22Rv1 (cell line): ENCODE measurements around the gene CELF4.

Experiments used
- H3K27ac ChIP-seq: fragments of 450-650 bp; 2 replicates; pipeline ENCODE4 v1.5.1; 2017
- ZFX ChIP-seq: fragments of 450-650 bp; IDR thresholded peaks from 2 replicates; pipeline ENCODE4 v1.6.1; 2017; ENCODE audit warnings: antibody characterized with exemption, borderline replicate concordance
- TF ChIP-seq, protein P1 (sequence below): fragments of 450-650 bp; IDR thresholded peaks from 2 replicates; pipeline ENCODE4 v1.5.1; 2017; ENCODE audit warnings: mild to moderate bottlenecking

The CELF4 gene

DNA sequence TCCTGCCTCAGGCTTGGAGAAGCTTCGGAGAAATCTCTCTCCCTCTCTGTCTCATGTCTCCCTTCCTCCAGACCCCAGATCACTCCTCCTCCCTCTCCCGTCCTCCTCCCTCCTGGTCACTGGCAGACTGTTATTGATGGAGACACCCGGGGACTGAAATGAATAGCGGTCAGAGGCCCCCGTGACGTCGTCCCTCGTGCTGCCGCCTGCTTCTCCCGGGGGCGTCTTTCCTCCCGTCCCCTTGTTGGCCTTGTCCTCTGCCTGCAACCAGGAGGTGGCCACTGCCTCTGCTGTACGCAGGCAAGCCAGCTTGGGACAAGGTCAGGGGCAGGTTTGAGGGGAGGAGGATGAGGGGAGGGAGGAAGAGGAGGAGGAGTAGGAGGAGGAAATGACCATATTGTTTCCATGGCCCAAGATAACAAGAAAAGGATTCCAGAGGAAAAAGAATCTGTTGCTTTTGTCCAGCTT lies 78.2 kb downstream of the CELF4 start:
- no peak for TF ChIP-seq ZFX
- TF ChIP-seq, protein P1, sequence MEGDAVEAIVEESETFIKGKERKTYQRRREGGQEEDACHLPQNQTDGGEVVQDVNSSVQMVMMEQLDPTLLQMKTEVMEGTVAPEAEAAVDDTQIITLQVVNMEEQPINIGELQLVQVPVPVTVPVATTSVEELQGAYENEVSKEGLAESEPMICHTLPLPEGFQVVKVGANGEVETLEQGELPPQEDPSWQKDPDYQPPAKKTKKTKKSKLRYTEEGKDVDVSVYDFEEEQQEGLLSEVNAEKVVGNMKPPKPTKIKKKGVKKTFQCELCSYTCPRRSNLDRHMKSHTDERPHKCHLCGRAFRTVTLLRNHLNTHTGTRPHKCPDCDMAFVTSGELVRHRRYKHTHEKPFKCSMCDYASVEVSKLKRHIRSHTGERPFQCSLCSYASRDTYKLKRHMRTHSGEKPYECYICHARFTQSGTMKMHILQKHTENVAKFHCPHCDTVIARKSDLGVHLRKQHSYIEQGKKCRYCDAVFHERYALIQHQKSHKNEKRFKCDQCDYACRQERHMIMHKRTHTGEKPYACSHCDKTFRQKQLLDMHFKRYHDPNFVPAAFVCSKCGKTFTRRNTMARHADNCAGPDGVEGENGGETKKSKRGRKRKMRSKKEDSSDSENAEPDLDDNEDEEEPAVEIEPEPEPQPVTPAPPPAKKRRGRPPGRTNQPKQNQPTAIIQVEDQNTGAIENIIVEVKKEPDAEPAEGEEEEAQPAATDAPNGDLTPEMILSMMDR = no peak

DNA sequence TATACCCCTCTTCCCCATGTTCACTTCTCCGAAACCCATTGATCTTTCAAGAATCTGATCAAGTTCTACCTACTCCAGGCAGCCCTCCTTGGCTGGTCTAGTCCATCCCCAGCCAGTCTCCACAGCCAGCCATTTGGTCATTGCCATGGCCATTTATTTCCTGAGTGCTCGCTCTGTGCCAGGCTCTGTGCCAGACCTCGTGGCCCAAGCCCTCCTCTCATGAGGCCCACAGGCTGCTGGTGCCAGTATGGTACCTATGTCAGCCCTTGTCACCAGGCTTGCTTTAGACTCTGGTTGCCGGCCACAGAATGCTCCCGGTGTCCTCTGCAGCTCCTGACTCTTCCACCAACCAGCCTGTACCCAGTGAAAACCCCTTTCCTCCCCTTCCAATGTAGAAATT lies 78.8 kb downstream of the CELF4 start:
- H3K27ac ChIP-seq = no peak overlapping the region
- TF ChIP-seq, protein P1 = no peak
- no peak for TF ChIP-seq ZFX

More for the DNA sequence above, 78.2 kb downstream of the CELF4 start:
- H3K27ac ChIP-seq = no peak overlapping the region

DNA sequence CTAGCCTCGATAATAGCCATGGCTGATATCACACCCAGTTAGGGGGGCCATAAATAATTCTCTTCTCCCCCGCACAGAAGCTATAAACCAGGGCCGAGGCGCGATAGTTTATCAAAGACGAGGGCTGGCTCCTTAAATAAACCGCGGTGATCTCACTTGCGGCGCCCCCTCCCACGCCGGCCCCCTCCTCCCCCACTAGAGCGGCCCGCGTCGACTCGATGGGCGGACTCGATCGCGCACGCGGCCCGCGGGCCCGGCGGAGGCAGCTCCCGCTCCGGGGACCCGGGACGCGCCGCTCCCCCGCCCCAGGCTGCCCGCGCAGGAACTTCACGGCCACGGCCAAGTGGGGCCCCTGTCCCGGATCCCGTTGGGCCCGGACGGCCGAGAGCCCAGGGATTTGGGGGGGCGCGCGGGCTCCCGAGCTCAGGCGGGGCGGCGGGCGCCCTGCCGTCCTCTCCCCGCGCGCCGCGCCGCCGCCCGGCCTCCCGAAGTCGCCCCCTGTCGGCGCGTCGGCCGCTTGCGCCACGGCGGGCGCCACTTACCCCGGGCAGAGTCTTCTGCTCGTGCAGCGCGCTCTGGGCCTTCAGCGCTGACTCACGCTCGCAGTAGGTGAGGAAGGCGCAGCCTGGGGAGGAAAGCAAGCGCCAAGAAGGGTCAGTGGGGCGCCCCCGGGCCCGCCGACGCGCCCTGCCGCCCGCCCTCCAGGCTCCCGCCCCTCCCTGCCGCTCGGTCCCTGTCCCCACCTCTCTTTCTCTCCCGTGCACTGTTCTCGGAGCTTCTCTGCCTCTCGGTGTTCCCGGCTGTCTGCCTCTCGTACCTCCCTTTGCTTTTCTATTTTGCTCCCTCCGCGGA lies 80.4 kb downstream of the CELF4 start:
- no peak overlapping the region for H3K27ac ChIP-seq
- TF ChIP-seq ZFX = no peak
- TF ChIP-seq, protein P1 = peak; percentile 94

DNA sequence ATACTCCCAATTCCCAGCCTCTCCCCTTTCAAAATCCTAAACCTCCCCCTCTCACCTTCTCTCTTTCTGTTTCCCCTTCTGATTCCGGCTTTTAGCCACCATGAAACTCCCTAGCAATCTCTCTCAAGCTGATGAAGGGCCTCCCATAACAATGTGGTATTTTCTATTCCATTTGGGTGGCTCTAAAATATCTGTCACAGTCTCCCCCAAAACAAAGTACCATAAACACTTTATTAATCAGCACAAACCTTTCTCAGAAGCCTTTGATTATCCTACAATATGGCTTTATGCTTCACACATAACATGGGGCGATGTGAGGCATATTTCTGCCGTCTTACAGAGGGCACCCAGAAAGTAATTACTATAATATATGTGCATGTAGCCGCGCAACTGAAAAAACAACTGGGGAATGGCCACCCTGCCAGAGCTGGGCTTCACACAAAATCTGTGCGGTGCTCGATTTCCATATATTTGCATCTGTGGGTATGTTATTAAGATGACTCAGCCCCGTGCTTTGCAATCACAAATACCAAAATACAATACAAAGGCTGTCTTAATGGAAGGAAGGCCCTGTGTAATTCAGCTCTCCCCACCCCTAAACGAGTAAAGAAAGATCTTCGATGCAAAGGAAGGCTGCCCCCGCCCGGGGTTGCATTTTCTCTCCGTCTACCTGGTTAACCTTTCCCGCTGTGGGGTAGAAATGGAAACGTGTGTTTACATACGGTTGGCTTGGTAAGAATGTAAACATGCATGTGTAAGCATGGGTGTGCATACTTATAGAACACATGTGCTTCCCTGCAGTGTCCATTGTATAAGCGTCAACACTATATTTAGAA lies 81.4 kb downstream of the CELF4 start:
- no peak for TF ChIP-seq ZFX
- TF ChIP-seq, protein P1 = no peak
- no peak overlapping the region for H3K27ac ChIP-seq

DNA sequence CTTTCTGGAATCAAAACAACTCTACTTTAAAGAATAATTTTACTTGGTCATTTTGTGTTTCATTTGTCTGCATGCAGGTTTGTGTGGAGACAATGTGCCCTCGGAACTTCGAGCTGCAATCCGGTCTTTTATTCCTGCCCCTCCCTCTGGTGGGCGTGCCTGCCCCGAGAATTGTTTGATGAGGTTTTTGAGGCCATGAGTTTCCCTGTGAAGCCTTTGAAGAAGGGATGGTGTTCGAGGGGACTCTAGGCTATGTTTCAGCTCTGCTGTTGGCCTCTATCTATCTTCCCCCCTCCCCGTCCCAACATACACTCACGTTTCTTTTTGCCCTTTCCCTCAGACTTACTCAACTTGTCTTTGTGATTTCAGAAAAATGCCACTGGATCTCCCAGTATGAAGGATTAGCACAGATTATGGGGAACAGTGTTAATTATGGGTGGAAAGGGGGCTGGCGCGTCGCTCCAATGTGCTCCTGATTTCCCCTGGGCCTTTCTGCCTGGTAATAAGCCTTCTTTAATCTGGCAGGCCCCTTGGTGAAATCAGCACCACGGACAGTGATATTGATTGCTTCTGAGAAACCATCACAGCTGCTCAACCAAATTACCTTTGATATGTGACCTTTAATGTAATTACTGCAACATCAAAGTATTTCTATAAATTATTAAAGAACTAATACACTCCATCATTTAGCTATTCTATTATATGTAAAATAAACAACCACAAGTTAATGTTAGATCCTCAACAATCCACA lies 82.2 kb downstream of the CELF4 start:
- TF ChIP-seq, protein P1 = no peak
- no peak for TF ChIP-seq ZFX
- H3K27ac ChIP-seq = no peak overlapping the region

DNA sequence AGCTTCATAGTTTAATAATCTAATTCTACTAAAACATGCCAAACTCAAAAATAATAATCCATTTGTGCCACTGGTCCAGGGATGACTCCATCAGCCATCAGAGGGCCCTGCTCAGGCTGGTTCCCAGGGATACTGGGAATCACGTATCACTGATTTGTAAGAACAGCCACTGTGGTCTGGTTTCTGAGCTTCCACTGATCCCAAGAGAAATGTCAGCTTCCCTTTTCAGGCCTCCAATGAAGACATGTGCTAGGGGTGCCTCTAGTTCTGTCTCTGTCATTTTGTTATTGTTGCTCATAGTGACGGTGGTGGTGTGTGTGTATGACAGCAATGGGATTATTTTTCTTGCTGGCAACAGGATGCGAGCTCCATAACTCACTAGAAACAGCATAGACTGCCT lies 83.2 kb downstream of the CELF4 start:
- no peak overlapping the region for H3K27ac ChIP-seq
- TF ChIP-seq, protein P1 = no peak
- no peak for TF ChIP-seq ZFX
